CMK (cell line): ENCODE results near the gene MGME1.
A peak's percentile ranks its signal among the peaks of the same experiment; 100 is the strongest.

Experiments
- DNase-seq: peaks from one replicate; pipeline ENCODE4 v3.0.0-alpha.2; 2010; ENCODE audit warnings: low read depth

Gene MGME1, protein sequence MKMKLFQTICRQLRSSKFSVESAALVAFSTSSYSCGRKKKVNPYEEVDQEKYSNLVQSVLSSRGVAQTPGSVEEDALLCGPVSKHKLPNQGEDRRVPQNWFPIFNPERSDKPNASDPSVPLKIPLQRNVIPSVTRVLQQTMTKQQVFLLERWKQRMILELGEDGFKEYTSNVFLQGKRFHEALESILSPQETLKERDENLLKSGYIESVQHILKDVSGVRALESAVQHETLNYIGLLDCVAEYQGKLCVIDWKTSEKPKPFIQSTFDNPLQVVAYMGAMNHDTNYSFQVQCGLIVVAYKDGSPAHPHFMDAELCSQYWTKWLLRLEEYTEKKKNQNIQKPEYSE

GRCh38 chr20:17968366-17969277 lies at the start of gene MGME1, which contains the start of gene SNX5:
TSS of gene MGME1 (plus strand) at chr20:17969018. CDS start at chr20:17969860, 842 bp downstream.
TSS of gene SNX5 (minus strand) at chr20:17968794. CDS start at chr20:17968425, 369 bp downstream.
- DNase-seq: peak; percentile 97

DNA sequence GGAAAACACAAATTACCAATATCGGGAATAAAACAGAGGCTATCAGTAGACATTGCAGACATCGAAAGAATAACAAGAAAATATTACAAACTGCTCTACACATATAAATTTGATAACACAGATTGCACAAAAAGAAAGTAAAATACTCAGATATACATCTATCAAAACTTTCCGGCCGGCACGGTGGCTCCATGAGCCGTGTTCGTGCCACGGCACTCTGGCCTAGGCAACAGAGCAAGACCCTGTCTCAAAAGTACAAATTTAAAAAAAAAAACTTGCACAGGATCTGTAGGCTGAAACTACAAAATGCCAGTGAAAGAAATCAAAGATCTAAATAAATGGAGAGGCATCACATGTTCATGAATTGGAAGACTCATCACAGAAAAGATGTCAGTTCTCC lies 49.7 kb upstream of the MGME1 start:
- DNase-seq: no peak

DNA sequence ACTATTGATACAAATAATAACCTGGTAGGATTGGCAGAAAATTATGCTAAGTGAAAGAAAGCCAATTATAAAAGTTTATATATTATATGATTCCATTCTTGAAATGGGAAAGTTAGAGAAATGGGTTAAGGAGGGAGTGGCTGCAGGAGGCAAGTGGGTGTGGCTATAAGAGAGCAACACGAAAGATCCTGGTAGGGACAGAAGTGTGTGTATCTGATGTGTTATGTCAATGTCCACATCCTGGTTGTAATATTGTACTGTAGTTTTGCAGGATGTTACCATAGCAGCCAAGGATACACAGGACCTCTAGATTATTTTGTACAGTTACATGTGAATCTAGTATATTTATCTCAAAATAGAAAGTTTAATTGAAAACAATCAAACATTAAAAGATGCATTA lies 47.0 kb upstream of the MGME1 start:
- DNase-seq: no peak

DNA sequence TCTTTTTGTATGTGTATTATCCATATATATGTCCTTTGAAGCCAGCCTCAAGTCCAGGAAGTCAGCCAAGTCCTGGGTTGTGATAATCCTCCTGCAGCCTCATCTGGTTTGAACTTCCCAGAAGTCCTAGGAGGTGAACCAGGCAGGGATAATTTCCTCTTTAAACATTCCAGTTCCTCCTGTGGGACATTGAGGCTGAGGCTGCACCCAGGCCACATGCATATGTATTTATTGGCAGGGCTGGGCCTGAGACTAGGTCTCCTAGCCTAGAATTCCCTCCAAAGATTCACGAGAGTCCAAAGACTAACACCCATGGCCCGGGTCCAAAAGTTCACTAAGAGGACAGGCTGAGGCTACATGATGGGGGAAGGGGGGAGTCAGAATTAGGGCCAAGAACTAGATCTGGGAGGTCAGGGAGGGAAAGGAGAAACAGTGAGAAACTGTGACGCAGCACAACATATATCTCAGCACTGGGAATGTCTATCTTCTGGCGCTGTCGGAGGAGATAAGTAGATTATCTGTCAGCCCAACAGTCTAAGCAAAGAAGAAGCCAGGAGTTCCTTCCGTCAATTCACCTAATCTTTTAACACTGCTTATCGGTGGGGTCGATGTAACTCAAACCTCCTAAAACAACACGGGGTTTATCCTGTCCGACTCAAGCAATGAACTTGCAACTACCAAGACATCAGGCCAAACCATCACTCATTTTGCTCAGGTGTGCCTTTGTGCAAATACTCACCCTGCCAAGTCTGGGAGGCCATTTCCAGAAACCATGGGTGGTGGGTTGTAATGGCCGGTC lies 43.5 kb upstream of the MGME1 start:
- no peak for DNase-seq

DNA sequence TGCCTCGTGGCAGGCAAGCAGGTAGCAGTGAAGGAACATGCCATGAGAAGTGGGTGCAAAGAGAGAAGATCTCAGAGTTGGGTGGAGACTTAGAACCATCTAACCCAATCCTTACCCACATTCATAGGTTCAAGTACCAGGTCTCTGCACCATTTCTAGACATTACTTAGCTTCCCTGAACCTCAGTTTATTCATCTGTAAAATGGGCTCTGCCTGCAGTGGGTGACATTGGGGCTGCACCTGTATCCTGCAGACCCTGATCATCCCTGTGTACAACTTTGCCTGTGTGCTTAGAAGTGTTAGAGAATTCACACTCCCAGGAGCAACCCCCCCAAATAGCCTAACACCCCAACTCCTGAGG lies 42.9 kb upstream of the MGME1 start:
- DNase-seq: no peak

GRCh38 chr20:17928211-17928611 lies 40.6 kb upstream of the MGME1 start:
- no peak for DNase-seq

- no peak for DNase-seq
Measured at GRCh38 chr20:17928633-17929311, 40.0 kb upstream of the MGME1 start.

DNA sequence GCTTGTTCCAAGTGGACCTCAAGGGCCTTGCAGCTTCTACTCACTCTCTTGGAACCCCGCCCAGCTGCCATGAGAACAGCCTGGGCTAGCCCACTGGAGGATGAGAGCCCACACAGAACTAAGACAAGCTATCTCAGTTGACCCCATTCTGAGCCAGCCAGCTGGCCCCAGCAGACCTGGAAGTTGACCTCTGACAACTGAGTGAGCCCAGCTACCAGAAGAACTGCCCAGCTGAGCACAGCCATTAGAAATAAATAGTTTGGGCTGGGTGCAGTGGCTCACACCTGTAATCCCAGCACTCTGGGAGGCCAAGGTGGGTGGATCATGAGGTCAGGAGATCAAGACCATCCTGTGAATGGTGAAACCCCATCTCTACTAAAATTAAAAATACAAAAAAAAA lies 37.3 kb upstream of the MGME1 start:
- DNase-seq: no peak

GRCh38 chr20:17932396-17932795 lies 36.4 kb upstream of the MGME1 start:
- no peak for DNase-seq

GRCh38 chr20:17933121-17933520 lies 35.7 kb upstream of the MGME1 start:
- no peak for DNase-seq

GRCh38 chr20:17933711-17934110 lies 35.1 kb upstream of the MGME1 start:
- DNase-seq: no peak

GRCh38 chr20:17934141-17934862 lies 34.5 kb upstream of the MGME1 start:
- DNase-seq: no peak

- DNase-seq: no peak
Measured at GRCh38 chr20:17935186-17935585, 33.6 kb upstream of the MGME1 start.

- DNase-seq: no peak
Measured at GRCh38 chr20:17935761-17936160, 33.1 kb upstream of the MGME1 start.

- DNase-seq: no peak
Measured at GRCh38 chr20:17936286-17936760, 32.5 kb upstream of the MGME1 start.

- DNase-seq: no peak
Measured at GRCh38 chr20:17936761-17937732, 31.8 kb upstream of the MGME1 start.

DNA sequence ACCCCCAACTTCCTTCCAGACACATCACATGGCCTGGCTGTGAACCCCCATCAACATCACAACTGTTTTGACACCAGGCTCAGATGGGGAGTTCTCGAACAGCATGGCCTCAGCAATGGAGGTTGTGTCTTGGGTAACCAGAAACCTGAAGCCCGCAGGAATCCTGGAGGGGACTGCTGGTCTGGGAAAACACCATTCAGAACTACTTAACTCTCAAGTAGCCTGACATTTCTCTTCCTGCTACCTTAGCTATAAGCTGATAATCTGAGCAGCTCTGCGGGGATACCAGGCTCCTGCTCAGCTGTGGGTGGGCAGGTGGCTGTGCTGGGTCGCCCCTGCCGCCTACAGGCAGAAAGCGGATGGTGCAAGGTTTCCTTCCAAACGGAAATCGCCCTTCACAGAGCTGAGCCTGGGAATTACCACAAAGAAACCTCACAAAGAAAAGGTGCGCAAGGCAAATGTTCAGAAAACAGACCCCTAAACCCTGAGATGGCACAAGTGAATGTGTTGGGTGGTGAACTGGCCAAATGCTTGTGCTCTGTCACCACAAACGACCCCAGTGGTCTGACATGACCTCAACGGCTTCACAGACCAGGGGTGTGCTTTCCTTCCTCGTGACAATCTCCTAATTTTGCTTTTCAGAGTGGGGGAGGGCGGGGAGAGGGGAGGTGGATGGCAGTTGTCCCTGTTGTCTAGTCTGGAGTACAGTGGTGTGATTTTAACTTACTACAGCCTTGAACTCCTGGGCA lies 29.8 kb upstream of the MGME1 start:
- DNase-seq: peak; percentile 42

DNA sequence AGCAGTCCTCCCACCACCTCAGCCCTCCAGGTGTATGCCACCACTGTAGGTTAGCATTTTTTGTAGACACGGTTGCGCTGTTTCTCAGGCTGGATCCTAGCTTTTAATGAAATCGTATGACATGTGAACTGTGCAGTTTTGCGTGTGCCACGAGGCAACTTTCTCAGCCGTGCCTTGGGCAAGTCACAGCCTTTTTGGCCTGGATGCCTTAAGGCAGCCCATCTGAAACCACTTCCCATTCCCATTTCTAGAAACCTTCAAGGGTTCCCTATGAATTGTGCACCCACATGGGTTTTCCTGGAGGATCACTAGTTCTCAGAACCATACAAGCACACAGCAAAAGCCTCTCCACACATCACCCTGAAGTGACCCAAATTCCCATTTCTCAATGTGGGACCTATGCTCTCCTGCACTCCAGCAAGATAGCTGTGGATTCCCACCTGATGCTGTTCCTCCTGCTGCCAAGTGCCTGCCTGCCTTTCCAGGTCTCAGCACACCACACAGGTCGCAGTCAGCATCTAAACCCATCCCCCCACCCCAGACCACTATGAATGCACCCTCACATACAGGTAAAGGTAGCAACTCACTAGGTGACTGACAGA lies 29.1 kb upstream of the MGME1 start:
- no peak for DNase-seq
